SK-N-DZ (cell line): ENCODE measurements around the gene SLC6A1.
A peak's percentile ranks its signal among the peaks of the same experiment; 100 is the strongest.

Experiments used
- DNase-seq: peaks from one replicate; pipeline ENCODE4 v3.0.0-alpha.2; 2015; ENCODE audit warnings: low spot score

The SLC6A1 gene

GRCh38 chr3:10970306-10970960, 22.1 kb upstream of the SLC6A1 start:
- DNase-seq, result no peak

- DNase-seq, result no peak
Measured at GRCh38 chr3:10972072-10972782, 20.3 kb upstream of the SLC6A1 start.

GRCh38 chr3:10973046-10973595, 19.4 kb upstream of the SLC6A1 start:
- DNase-seq, result no peak

- DNase-seq, result no peak
Measured at GRCh38 chr3:10974131-10974530, 18.4 kb upstream of the SLC6A1 start.

GRCh38 chr3:10974746-10975375, 17.7 kb upstream of the SLC6A1 start:
- no peak for DNase-seq

GRCh38 chr3:10975695-10976234, 16.8 kb upstream of the SLC6A1 start:
- DNase-seq, result no peak

- DNase-seq, result no peak
Measured at GRCh38 chr3:10976770-10977169, 15.8 kb upstream of the SLC6A1 start.

- no peak for DNase-seq
Measured at GRCh38 chr3:10977892-10978510, 14.5 kb upstream of the SLC6A1 start.

- DNase-seq, result no peak
Measured at GRCh38 chr3:10978956-10979355, 13.6 kb upstream of the SLC6A1 start.

GRCh38 chr3:10980312-10980711, 12.2 kb upstream of the SLC6A1 start:
- DNase-seq, result no peak

GRCh38 chr3:10981031-10981430, 11.5 kb upstream of the SLC6A1 start:
- no peak for DNase-seq

- DNase-seq, result no peak
Measured at GRCh38 chr3:10981961-10982360, 10.6 kb upstream of the SLC6A1 start.

GRCh38 chr3:10982782-10983181, 9.8 kb upstream of the SLC6A1 start:
- no peak for DNase-seq

- DNase-seq, result peak; percentile 30
Measured at GRCh38 chr3:10983219-10983916, 9.2 kb upstream of the SLC6A1 start.

GRCh38 chr3:10984371-10984896, 8.1 kb upstream of the SLC6A1 start:
- DNase-seq, result no peak

- no peak for DNase-seq
Measured at GRCh38 chr3:10985181-10985580, 7.4 kb upstream of the SLC6A1 start.

- DNase-seq, result no peak
Measured at GRCh38 chr3:10986592-10986991, 6.0 kb upstream of the SLC6A1 start.

GRCh38 chr3:10988001-10988665, 4.4 kb upstream of the SLC6A1 start:
- no peak for DNase-seq

- DNase-seq, result no peak
Measured at GRCh38 chr3:10988991-10989484, 3.5 kb upstream of the SLC6A1 start.
